SU-DHL-6 (cell line): ENCODE measurements around the gene DHFR2.

Source experiments
- CTCF ChIP-seq: fragments of 200-600 bp; sonication (generic); IDR thresholded peaks from one replicate; pipeline ENCODE4 v1.5.1; 2017; ENCODE audit warnings: antibody characterized with exemption, mild to moderate bottlenecking, low read length, moderate library complexity; ENCODE audit not compliant: insufficient read depth, poor library complexity, severe bottlenecking
- EZH2phosphoT487 ChIP-seq: fragments of 200-600 bp; sonication (generic), shearing (Covaris generic); conservative IDR thresholded peaks from 2 replicates; pipeline ENCODE4 v1.6.1; 2018; ENCODE audit warnings: mild to moderate bottlenecking, antibody characterized with exemption, low read length, moderate library complexity, mixed read lengths

GRCh38 chr3:94093151-94093550, 30.4 kb upstream of the DHFR2 start:
- no peak for TF ChIP-seq CTCF
- TF ChIP-seq EZH2phosphoT487: no peak
